Memory B cell (primary cell): ENCODE data around the gene TOX3.

Experiments
- ATAC-seq: fragments of 150-1000 bp; cut with Tn5 transposase; 2 replicates; pipeline ENCODE4 v1.10.0; 2021; ENCODE audit warnings: low read depth, mild to moderate bottlenecking, moderate library complexity
- DNase-seq, 2 donors: peaks; one replicate each; pipeline ENCODE4 v3.0.0; 2022; ENCODE audit warnings: low spot score in 2 of 2
- H3K27ac Mint-ChIP-seq: one replicate; pipeline ENCODE4 v1.8.0; 2022; ENCODE audit warnings: mild to moderate bottlenecking, moderate library complexity, mixed read lengths
- H3K27me3 Mint-ChIP-seq: one replicate; pipeline ENCODE4 v1.8.0; 2022; ENCODE audit warnings: mixed read lengths
- H3K36me3 Mint-ChIP-seq: one replicate; pipeline ENCODE4 v1.8.0; 2022; ENCODE audit warnings: mild to moderate bottlenecking, mixed read lengths
- H3K4me1 Mint-ChIP-seq: one replicate; pipeline ENCODE4 v1.8.0; 2022; ENCODE audit warnings: mixed read lengths
- H3K4me3 Mint-ChIP-seq: one replicate; pipeline ENCODE4 v1.8.0; 2022; ENCODE audit warnings: mild to moderate bottlenecking, moderate library complexity, mixed read lengths
- H3K9me3 Mint-ChIP-seq: one replicate; pipeline ENCODE4 v1.8.0; 2022; ENCODE audit warnings: mixed read lengths

Gene TOX3

GRCh38 chr16:52473096-52473495, 73.8 kb downstream of the TOX3 start:
- H3K27me3 Mint-ChIP-seq = no peaks in the 10 kb centered on the region
- DNase-seq = no peak
- H3K4me3 Mint-ChIP-seq = no peak overlapping the region
- no peak for ATAC-seq
- no peak overlapping the region for H3K27ac Mint-ChIP-seq
- H3K36me3 Mint-ChIP-seq = no peaks in the 10 kb centered on the region
- H3K4me1 Mint-ChIP-seq = no peaks in the 10 kb centered on the region
- H3K9me3 Mint-ChIP-seq = peaks cover 10% of the 10 kb centered on the region

DNA sequence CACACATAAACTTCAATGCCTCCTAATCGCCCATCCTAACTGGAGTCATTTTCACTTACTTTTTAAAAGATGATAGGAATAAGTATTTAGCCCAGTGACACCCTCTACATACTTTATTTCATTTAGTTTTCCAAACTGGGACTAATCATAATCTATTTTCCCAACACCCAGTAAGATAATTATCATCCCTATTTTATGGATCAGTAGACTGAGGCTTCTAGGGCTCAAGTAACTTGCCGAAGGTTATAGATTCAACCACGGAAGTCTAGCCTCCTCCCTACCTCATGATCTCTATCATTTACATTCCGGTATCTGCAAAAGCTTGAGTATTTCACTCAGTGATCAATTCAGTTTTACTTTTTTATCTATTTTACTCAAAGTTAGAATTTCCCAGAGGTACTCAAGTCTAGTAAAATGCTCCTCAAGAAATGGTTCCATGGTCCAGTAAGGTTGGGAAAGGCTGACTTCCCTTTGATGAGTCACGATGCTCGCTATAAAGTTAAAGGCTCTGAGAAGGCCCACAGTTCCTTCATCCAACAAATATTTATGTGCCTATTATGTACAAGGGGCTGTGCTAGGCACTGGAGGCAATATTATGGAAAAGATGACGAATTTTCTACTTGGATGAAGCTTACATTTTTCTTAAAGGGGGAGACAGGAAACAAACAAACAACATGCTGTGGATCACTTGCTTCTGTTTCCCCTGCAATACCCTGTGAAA, 75.1 kb downstream of the TOX3 start:
- H3K36me3 Mint-ChIP-seq = no peaks in the 10 kb centered on the region
- H3K4me3 Mint-ChIP-seq = no peak overlapping the region
- ATAC-seq = no peak
- no peaks in the 10 kb centered on the region for H3K4me1 Mint-ChIP-seq
- H3K9me3 Mint-ChIP-seq = peaks cover 6% of the 10 kb centered on the region
- no peaks in the 10 kb centered on the region for H3K27me3 Mint-ChIP-seq
- DNase-seq = no peak
- no peak overlapping the region for H3K27ac Mint-ChIP-seq

DNA sequence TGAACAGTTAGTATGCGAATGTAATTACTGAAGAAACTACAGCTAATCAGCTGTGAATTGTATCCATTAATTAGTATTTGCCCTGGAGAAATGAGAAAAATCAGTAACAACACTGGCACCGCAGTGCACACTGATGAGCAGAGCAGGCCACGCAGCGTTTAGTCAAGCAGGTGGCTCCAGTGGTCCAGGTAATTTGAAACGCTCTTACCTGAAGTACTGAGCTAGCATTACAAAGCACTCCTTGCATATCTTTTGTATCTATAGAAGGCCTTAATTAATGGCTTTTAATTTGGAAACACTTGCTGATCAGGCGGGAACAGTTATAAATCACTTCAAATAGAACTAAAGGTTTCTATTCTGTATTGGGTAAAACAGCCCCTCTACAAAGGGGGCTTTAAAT, 76.4 kb downstream of the TOX3 start:
- Mint-ChIP-seq H3K4me3 (no peak overlapping the region), H3K27ac (no peak overlapping the region), H3K27me3 (no peaks in the 10 kb centered on the region), H3K9me3 (peaks cover 6% of the 10 kb centered on the region), H3K36me3 (no peaks in the 10 kb centered on the region), H3K4me1 (no peaks in the 10 kb centered on the region)
- DNase-seq = no peak
- ATAC-seq = no peak

DNA sequence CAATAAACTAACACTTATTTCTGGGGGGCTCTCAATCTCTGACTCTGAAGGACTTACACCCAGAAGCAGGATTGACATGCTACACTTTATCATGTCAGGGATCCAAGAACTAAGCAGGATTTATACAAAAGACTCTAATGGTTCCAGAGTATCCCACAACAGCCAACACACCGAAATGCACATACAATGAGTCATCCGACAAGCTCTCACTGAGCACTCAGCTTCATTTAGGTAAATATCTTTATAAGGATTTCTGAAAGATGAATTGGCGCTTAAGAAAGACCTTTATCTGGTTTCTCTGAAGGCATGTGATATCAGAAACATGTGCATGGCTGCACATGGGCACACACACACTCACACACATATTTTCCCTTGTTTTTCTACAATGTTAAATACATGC, 77.2 kb downstream of the TOX3 start:
- Mint-ChIP-seq H3K4me3 (no peak overlapping the region), H3K27me3 (no peaks in the 10 kb centered on the region), H3K4me1 (no peaks in the 10 kb centered on the region), H3K36me3 (no peaks in the 10 kb centered on the region), H3K9me3 (peaks cover 6% of the 10 kb centered on the region), H3K27ac (no peak overlapping the region)
- DNase-seq = no peak
- ATAC-seq = no peak

DNA sequence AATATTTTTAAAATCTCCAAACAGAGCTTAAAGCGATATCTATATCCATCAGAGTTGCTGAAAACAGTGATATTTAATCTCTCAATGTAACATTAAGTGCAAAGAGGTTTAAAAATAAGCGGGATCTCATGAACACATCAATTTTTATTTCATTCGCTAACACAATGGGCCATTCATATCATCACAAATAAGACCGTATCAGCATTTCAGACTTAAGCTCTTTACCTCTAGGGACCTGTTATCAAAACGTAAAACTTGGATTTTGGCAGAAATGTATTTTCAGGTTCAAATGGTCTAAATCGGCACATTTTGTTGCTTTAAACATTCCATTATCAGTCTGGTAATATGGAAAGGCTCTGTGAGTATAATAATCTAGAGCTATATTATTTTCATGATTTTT, 77.9 kb downstream of the TOX3 start:
- no peak for ATAC-seq
- H3K4me1 Mint-ChIP-seq = no peaks in the 10 kb centered on the region
- no peak overlapping the region for H3K4me3 Mint-ChIP-seq
- H3K27me3 Mint-ChIP-seq = no peaks in the 10 kb centered on the region
- no peaks in the 10 kb centered on the region for H3K36me3 Mint-ChIP-seq
- H3K9me3 Mint-ChIP-seq = peaks cover 3% of the 10 kb centered on the region
- no peak overlapping the region for H3K27ac Mint-ChIP-seq
- no peak for DNase-seq

DNA sequence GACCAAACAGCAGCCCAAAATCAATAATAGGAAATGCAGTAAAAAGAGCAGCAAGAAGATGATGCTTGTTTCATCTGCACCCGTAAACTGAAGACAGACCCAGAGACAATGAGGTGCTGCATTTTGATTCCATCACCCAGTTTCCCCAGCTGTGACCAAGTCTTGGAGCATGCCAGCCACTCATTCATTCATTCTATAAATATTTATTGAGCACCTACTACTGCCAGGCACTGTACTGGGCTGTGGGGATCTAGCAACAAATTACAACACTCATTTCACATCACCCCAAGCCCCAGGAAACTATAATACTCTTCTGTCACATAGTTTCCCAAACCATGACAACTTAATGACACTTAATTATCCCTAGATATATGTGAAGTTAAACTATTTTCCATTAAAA, 79.2 kb downstream of the TOX3 start:
- H3K27me3 Mint-ChIP-seq = no peaks in the 10 kb centered on the region
- peaks cover 1% of the 10 kb centered on the region for H3K9me3 Mint-ChIP-seq
- no peaks in the 10 kb centered on the region for H3K36me3 Mint-ChIP-seq
- H3K4me1 Mint-ChIP-seq = no peaks in the 10 kb centered on the region
- no peak overlapping the region for H3K4me3 Mint-ChIP-seq
- no peak overlapping the region for H3K27ac Mint-ChIP-seq
- ATAC-seq (no peak), DNase-seq (no peak)

DNA sequence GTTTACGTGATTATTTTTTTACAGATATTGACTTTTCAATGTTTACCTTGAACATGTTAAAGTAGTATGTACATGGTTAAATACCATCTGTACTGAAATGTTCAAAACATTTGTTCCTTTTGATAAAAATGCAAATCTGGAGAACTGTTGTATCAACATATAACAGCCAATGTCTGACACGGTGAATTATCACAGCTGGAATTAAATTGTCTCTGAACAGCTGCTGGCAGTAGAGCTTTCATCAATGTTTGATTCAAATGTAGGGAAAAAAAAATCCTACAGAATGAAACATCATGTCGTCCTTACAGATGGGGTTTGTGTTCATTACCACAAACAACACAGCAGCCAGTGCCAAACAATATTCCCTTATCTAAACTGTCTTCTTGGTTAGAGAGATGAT, 79.9 kb downstream of the TOX3 start:
- no peak overlapping the region for H3K4me3 Mint-ChIP-seq
- no peaks in the 10 kb centered on the region for H3K4me1 Mint-ChIP-seq
- no peak overlapping the region for H3K27ac Mint-ChIP-seq
- H3K9me3 Mint-ChIP-seq = peaks cover 1% of the 10 kb centered on the region
- DNase-seq (no peak), ATAC-seq (no peak)
- no peaks in the 10 kb centered on the region for H3K27me3 Mint-ChIP-seq
- H3K36me3 Mint-ChIP-seq = no peaks in the 10 kb centered on the region

DNA sequence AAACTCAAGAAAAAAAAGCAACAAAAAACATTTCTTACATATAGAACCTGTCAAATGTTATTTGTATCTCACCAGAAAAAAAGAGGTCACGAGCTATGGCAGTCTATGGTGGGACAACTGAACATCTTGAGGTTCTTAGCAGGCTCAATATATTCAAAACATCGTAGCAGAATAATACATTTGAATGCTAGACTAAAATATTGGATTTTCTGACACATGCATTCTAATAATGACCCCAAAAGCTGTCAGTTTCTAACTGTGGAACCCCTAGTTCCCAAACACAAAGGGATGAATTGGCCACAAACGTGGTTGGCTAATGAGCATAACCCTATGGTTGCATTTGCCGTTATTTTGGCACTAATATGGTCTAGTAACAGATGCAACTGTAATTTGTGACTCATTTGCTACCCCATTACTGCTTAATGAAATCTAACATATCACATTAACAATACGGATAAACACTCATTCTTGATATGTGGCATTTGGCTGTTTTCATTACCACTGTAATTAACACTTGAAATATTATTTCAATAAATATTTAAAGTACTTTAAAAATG, 81.2 kb downstream of the TOX3 start:
- ATAC-seq (no peak), DNase-seq (no peak)
- H3K9me3 Mint-ChIP-seq = peaks cover 1% of the 10 kb centered on the region
- H3K27me3 Mint-ChIP-seq = no peaks in the 10 kb centered on the region
- no peaks in the 10 kb centered on the region for H3K4me1 Mint-ChIP-seq
- H3K36me3 Mint-ChIP-seq = no peaks in the 10 kb centered on the region
- no peak overlapping the region for H3K4me3 Mint-ChIP-seq
- H3K27ac Mint-ChIP-seq = no peak overlapping the region

DNA sequence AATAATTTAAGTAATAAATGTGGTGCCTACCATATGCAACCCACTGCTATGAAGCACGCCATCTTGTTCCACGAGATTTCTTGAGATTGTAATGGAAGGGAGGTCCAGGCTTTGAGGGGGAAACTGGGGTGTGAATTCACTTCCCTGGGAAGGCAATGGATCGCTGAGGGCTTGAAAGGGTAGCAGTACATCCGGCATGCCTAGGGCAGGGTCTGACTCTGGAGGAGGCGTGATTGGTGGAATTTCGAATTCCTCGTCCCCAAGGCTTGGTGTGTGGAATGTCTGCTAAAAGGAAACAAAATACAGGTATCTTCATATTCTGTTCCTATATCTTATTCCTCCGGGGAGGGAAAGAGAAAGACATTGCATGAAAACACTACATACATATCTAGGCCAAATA, 83.0 kb downstream of the TOX3 start:
- Mint-ChIP-seq H3K4me1 (no peaks in the 10 kb centered on the region), H3K36me3 (no peaks in the 10 kb centered on the region), H3K27me3 (no peaks in the 10 kb centered on the region), H3K9me3 (peaks cover 1% of the 10 kb centered on the region), H3K4me3 (no peak overlapping the region), H3K27ac (no peak overlapping the region)
- ATAC-seq (no peak), DNase-seq (no peak)

DNA sequence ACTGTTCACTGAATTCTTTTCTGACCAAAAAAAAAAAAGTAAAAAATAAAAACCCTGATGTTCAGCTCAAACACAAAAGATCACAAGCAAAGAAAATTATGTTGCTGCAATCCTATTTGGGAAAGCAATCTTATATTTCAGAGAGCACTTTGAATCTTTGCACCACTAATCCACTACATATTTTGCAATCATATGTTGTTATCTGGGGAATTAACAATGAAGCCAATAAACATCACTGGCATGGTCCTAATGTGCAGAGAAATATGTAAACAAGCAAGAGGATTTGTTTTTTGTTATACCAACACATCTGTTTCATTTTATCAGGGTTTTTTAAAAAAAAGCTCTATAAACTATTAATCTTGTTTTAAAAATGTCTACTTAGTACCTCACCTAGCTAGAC, 84.1 kb downstream of the TOX3 start:
- DNase-seq (no peak), ATAC-seq (no peak)
- Mint-ChIP-seq H3K27me3 (no peaks in the 10 kb centered on the region), H3K4me3 (no peak overlapping the region), H3K27ac (no peak overlapping the region), H3K9me3 (peaks cover 1% of the 10 kb centered on the region), H3K4me1 (no peaks in the 10 kb centered on the region), H3K36me3 (no peaks in the 10 kb centered on the region)

DNA sequence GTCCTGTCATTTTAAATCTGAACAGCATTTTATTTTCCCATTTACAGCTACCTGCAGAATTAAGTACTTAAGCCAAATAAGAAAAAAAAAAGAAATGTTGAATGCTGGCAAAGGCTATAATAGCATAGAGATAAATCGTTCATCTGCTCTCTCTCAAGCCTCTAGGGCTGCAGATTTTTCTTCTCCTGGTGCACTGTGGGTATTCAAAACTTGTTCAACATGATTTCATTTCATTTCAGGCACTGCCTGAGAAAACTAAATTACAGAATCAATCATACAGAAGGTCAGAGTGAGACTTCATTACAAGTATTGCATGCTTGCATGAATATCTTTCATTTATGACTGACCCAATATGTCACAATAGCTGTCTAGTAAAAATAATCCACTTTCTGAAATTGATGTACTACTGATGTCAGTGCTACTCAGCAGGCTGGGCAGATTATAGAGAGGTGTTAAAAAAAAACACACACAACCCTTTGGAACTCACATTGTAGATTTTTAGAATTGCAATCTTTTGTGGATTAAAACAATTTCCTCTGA, 86.2 kb downstream of the TOX3 start:
- DNase-seq (no peak), ATAC-seq (no peak)
- Mint-ChIP-seq H3K27me3 (no peaks in the 10 kb centered on the region), H3K4me1 (no peaks in the 10 kb centered on the region), H3K36me3 (no peaks in the 10 kb centered on the region), H3K4me3 (no peak overlapping the region), H3K9me3 (peaks cover 1% of the 10 kb centered on the region), H3K27ac (no peak overlapping the region)

DNA sequence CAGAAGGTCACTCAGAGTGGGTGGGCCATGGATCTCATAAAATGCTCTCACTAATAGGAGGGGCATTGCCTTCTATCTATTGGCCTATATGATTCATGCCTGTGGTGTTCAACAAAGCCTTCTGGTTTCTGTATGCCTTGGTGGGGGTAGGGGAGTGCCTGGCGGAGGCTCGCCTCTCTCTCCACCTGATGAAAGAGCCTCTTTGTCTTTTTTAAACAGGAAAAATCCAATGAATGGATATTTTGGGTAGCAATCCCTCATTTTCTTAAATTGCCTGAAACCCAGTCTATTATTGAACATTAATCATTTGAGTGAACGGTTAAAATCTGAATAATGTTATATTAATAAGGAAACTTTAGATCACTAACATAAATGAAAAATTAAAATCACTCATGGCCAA, 90.6 kb downstream of the TOX3 start:
- no peaks in the 10 kb centered on the region for H3K4me1 Mint-ChIP-seq
- no peak overlapping the region for H3K4me3 Mint-ChIP-seq
- no peak for DNase-seq
- no peaks in the 10 kb centered on the region for H3K36me3 Mint-ChIP-seq
- no peak overlapping the region for H3K27ac Mint-ChIP-seq
- H3K9me3 Mint-ChIP-seq = peaks cover 2% of the 10 kb centered on the region
- H3K27me3 Mint-ChIP-seq = no peaks in the 10 kb centered on the region
- no peak for ATAC-seq

- H3K27me3 Mint-ChIP-seq = no peaks in the 10 kb centered on the region
- peaks cover 2% of the 10 kb centered on the region for H3K9me3 Mint-ChIP-seq
- no peak for DNase-seq
- H3K4me1 Mint-ChIP-seq = no peaks in the 10 kb centered on the region
- no peaks in the 10 kb centered on the region for H3K36me3 Mint-ChIP-seq
- no peak overlapping the region for H3K4me3 Mint-ChIP-seq
- no peak overlapping the region for H3K27ac Mint-ChIP-seq
- ATAC-seq = no peak
Measured at GRCh38 chr16:52455549-52456277, 91.2 kb downstream of the TOX3 start.

DNA sequence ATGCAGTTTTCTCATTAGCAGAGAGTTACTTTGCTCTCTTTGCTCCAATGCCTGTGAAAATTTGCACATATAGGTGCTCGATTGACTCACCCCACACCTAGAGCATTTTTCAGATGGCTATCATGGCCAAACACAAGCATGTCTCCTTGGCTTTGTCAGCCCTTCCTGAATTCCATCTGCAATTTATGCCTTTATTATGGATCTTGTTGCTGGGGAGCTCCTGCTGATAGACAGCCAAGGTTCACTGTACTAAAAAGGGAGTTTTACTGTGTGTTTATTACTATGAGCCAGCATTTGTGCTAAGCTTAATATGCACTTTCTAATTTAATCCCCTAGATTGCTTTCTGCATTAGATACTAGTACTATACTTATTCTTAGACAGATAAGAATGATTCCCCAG, 93.3 kb downstream of the TOX3 start:
- no peak for DNase-seq
- Mint-ChIP-seq H3K27me3 (no peaks in the 10 kb centered on the region), H3K4me3 (no peak overlapping the region), H3K9me3 (peaks cover 4% of the 10 kb centered on the region), H3K36me3 (no peaks in the 10 kb centered on the region), H3K27ac (no peak overlapping the region), H3K4me1 (no peaks in the 10 kb centered on the region)
- no peak for ATAC-seq
